Mammary epithelial cell (primary cell): ENCODE measurements around the gene JAG2.

Source experiments
- CTCF ChIP-seq, 2 donors: IDR thresholded peaks in 1 of 2; conservative IDR thresholded peaks in 1 of 2; 2 replicates each; pipeline ENCODE4 v1.5.1; 2011 to 2012; ENCODE audit warnings: inconsistent platforms in 2 of 2, low read length in 2 of 2, mild to moderate bottlenecking in 2 of 2, control low read depth in 1 of 2, low read depth in 1 of 2; ENCODE audit not compliant: insufficient read depth in 1 of 2; ENCODE audit errors: extremely low read depth in 1 of 2
- EZH2 ChIP-seq: IDR thresholded peaks from 2 replicates; pipeline ENCODE4 v1.6.1; 2012; ENCODE audit warnings: low read length, inconsistent platforms, borderline replicate concordance

GRCh38 chr14:105151838-105152793 lies 16.5 kb downstream of the JAG2 start:
- TF ChIP-seq CTCF (conservative IDR thresholded peaks at IDR 0.05 in 1 of 2, IDR thresholded peaks at IDR 0.05 in 1 of 2; ENCODE audit: extremely low read depth in 1 of 2, insufficient read depth in 1 of 2, low read depth in 1 of 2, low read length in 2 of 2) (no peak), EZH2 (no peak)
